Endothelial cell of umbilical vein (primary cell): ENCODE results near the gene GNAQ.

ENCODE experiments used
- EZH2 ChIP-seq: IDR thresholded peaks from 2 replicates; pipeline ENCODE4 v1.6.1; 2012; ENCODE audit warnings: borderline replicate concordance, low read depth, mild to moderate bottlenecking, moderate library complexity, low read length, inconsistent platforms; ENCODE audit not compliant: severe bottlenecking
- JUN ChIP-seq: IDR thresholded peaks from 2 replicates; pipeline ENCODE4 v1.6.1; 2011; ENCODE audit warnings: borderline replicate concordance, low read depth; ENCODE audit not compliant: insufficient read length, insufficient read depth
- MAX ChIP-seq: IDR thresholded peaks from 2 replicates; pipeline ENCODE4 v1.6.1; 2011; ENCODE audit not compliant: insufficient read depth, insufficient read length
- TF ChIP-seq, protein P1 (sequence below), 2 donors: IDR thresholded peaks; 1 replicate in 1 of 2; 2 replicates in 1 of 2; pipeline ENCODE4 v1.5.1; 2011; ENCODE audit warnings: low read length in 2 of 2, mild to moderate bottlenecking in 2 of 2, moderate library complexity in 2 of 2, control low read depth in 1 of 2, inconsistent platforms in 1 of 2, low read depth in 1 of 2; ENCODE audit not compliant: insufficient read depth in 1 of 2; ENCODE audit errors: extremely low read depth in 1 of 2

GRCh38 chr9:77952635-77953328 is 78.8 kb downstream of the GNAQ start:
- TF ChIP-seq EZH2 (no peak), MAX (no peak), JUN (peak; percentile 48)
- TF ChIP-seq, protein P1, sequence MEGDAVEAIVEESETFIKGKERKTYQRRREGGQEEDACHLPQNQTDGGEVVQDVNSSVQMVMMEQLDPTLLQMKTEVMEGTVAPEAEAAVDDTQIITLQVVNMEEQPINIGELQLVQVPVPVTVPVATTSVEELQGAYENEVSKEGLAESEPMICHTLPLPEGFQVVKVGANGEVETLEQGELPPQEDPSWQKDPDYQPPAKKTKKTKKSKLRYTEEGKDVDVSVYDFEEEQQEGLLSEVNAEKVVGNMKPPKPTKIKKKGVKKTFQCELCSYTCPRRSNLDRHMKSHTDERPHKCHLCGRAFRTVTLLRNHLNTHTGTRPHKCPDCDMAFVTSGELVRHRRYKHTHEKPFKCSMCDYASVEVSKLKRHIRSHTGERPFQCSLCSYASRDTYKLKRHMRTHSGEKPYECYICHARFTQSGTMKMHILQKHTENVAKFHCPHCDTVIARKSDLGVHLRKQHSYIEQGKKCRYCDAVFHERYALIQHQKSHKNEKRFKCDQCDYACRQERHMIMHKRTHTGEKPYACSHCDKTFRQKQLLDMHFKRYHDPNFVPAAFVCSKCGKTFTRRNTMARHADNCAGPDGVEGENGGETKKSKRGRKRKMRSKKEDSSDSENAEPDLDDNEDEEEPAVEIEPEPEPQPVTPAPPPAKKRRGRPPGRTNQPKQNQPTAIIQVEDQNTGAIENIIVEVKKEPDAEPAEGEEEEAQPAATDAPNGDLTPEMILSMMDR (IDR thresholded peaks at IDR 0.05; ENCODE audit: extremely low read depth in 1 of 2, insufficient read depth in 1 of 2, low read depth in 1 of 2, low read length in 2 of 2): no peak
